Trophoblast cell (in vitro differentiated cells and primary cell): Measurements from ENCODE around the gene STON2.

Source experiments
- DNase-seq, 2 donors: peaks; one replicate each; pipeline ENCODE4 v3.0.0-alpha.2; 2016
- H2AFZ ChIP-seq: 2 replicates; pipeline ENCODE4 v1.6.1; 2013; ENCODE audit warnings: low read length, moderate library complexity, mild to moderate bottlenecking; ENCODE audit not compliant: insufficient read depth, poor library complexity
- H2AK5ac ChIP-seq: 2 replicates; pipeline ENCODE4 v1.6.1; 2013; ENCODE audit warnings: mild to moderate bottlenecking, low read length
- H2BK120ac ChIP-seq: 2 replicates; pipeline ENCODE4 v1.6.1; 2013; ENCODE audit warnings: low read length, mild to moderate bottlenecking, moderate library complexity; ENCODE audit not compliant: insufficient read depth, poor library complexity
- H2BK12ac ChIP-seq: 2 replicates; pipeline ENCODE4 v1.6.1; 2013; ENCODE audit warnings: mild to moderate bottlenecking, low read length, moderate library complexity
- H2BK5ac ChIP-seq: 2 replicates; pipeline ENCODE4 v1.6.1; 2013; ENCODE audit warnings: low read length, low read depth, moderate library complexity, mild to moderate bottlenecking; ENCODE audit not compliant: poor library complexity
- H3K14ac ChIP-seq: 2 replicates; pipeline ENCODE4 v1.6.1; 2013; ENCODE audit warnings: mild to moderate bottlenecking, low read length
- H3K18ac ChIP-seq: 2 replicates; pipeline ENCODE4 v1.6.1; 2013; ENCODE audit warnings: mild to moderate bottlenecking, low read length
- H3K23ac ChIP-seq: 2 replicates; pipeline ENCODE4 v1.6.1; 2013; ENCODE audit warnings: low read length
- H3K27ac ChIP-seq: 2 replicates; pipeline ENCODE4 v1.5.1; 2013; ENCODE audit warnings: low read depth, mild to moderate bottlenecking, inconsistent platforms, low read length, moderate library complexity
- H3K27me3 ChIP-seq: 2 replicates; pipeline ENCODE4 v1.6.1; 2013; ENCODE audit warnings: inconsistent platforms, mild to moderate bottlenecking, low read length, moderate library complexity; ENCODE audit not compliant: insufficient read depth
- H3K36me3 ChIP-seq, 2 experiments: 1 replicate in 1 of 2; 2 replicates in 1 of 2; pipeline ENCODE4 v1.6.1; 2013; ENCODE audit warnings: low read length in 2 of 2, mild to moderate bottlenecking in 2 of 2, moderate library complexity in 1 of 2; ENCODE audit not compliant: insufficient read depth in 2 of 2, control insufficient read depth in 1 of 2
- H3K4ac ChIP-seq: 2 replicates; pipeline ENCODE4 v1.6.1; 2013; ENCODE audit warnings: low read depth, mild to moderate bottlenecking, low read length, moderate library complexity
- H3K4me1 ChIP-seq, 2 experiments: 1 replicate in 1 of 2; 2 replicates in 1 of 2; pipeline ENCODE4 v1.6.1; 2013; ENCODE audit warnings: low read length in 2 of 2, mild to moderate bottlenecking in 2 of 2, moderate library complexity in 1 of 2; ENCODE audit not compliant: insufficient read depth in 2 of 2, control insufficient read depth in 1 of 2
- H3K4me2 ChIP-seq: 2 replicates; pipeline ENCODE4 v1.6.1; 2013; ENCODE audit warnings: inconsistent platforms, mild to moderate bottlenecking, low read length, moderate library complexity
- H3K4me3 ChIP-seq: 2 replicates; pipeline ENCODE4 v1.5.1; 2013; ENCODE audit warnings: mild to moderate bottlenecking, low read depth, low read length, inconsistent platforms
- H3K79me1 ChIP-seq: one replicate; pipeline ENCODE4 v1.6.1; 2013; ENCODE audit warnings: low read length
- H3K79me2 ChIP-seq: 2 replicates; pipeline ENCODE4 v1.6.1; 2013; ENCODE audit warnings: low read length, mild to moderate bottlenecking; ENCODE audit not compliant: control insufficient read depth, insufficient read depth, poor library complexity
- H3K9ac ChIP-seq: 2 replicates; pipeline ENCODE4 v1.6.1; 2013; ENCODE audit warnings: mild to moderate bottlenecking, low read length
- H3K9me3 ChIP-seq: 2 replicates; pipeline ENCODE4 v1.6.1; 2013; ENCODE audit warnings: low read depth, mild to moderate bottlenecking, control low read depth, inconsistent platforms, low read length; ENCODE audit not compliant: insufficient read depth
- H4K12ac ChIP-seq: 2 replicates; pipeline ENCODE4 v1.6.1; 2013; ENCODE audit warnings: low read depth, mild to moderate bottlenecking, low read length, moderate library complexity
- H4K8ac ChIP-seq: 2 replicates; pipeline ENCODE4 v1.6.1; 2013; ENCODE audit warnings: low read depth, mild to moderate bottlenecking, low read length, moderate library complexity
- H4K91ac ChIP-seq: one replicate; pipeline ENCODE4 v1.6.1; 2013; ENCODE audit warnings: low read depth, mild to moderate bottlenecking, low read length, moderate library complexity
- WGBS: extraction: QIAGEN DNeasy Blood & Tissue Kit; methylation state at CpG from one replicate; pipeline ENCODE4 v1.1.7; 2013; ENCODE audit warnings: missing lambda C conversion rate; ENCODE audit not compliant: insufficient read length, insufficient coverage; ENCODE audit errors: extremely low coverage; 5-methylcytosine and 5-hydroxymethylcytosine counted together

STON2 gene

GRCh38 chr14:81342850-81343580 lies 57.1 kb downstream of the STON2 start:
- Histone ChIP-seq H3K79me2 (no peaks in the 10 kb centered on the region), H3K4me3 (no peak overlapping the region), H3K27me3 (no peaks in the 10 kb centered on the region), H3K36me3 (no peaks in the 10 kb centered on the region), H3K23ac (no peak overlapping the region), H3K27ac (no peak overlapping the region), H4K8ac (no peak overlapping the region), H2AK5ac (no peak overlapping the region), H2AFZ (no peak overlapping the region), H2BK120ac (no peak overlapping the region), H4K12ac (no peak overlapping the region), H3K9me3 (no peaks in the 10 kb centered on the region), H2BK12ac (no peak overlapping the region), H3K79me1 (no peaks in the 10 kb centered on the region), H4K91ac (no peak overlapping the region), H3K9ac (no peak overlapping the region), H3K4me2 (no peak overlapping the region), H2BK5ac (no peak overlapping the region), H3K4me1 (no peaks in the 10 kb centered on the region), H3K18ac (no peak overlapping the region), H3K4ac (no peak overlapping the region), H3K14ac (no peak overlapping the region)
- WGBS: no CpG with 5 or more reads among the region's 5 CpGs
- DNase-seq: no peak

- no peak overlapping the region for H3K4me3 ChIP-seq
- no peak overlapping the region for H3K4ac ChIP-seq
- no peak overlapping the region for H3K4me2 ChIP-seq
- no peak overlapping the region for H3K9ac ChIP-seq
- no peak for DNase-seq
- no peak overlapping the region for H2AFZ ChIP-seq
- H3K23ac ChIP-seq: no peak overlapping the region
- H4K91ac ChIP-seq: no peak overlapping the region
- no peak overlapping the region for H2BK12ac ChIP-seq
- no peak overlapping the region for H2BK5ac ChIP-seq
- H3K27ac ChIP-seq: no peak overlapping the region
- H3K18ac ChIP-seq: no peak overlapping the region
- no peaks in the 10 kb centered on the region for H3K36me3 ChIP-seq
- H3K79me1 ChIP-seq: no peaks in the 10 kb centered on the region
- no peaks in the 10 kb centered on the region for H3K9me3 ChIP-seq
- H4K12ac ChIP-seq: no peak overlapping the region
- no peak overlapping the region for H2AK5ac ChIP-seq
- H4K8ac ChIP-seq: no peak overlapping the region
- H3K27me3 ChIP-seq: no peaks in the 10 kb centered on the region
- H3K4me1 ChIP-seq: no peaks in the 10 kb centered on the region
- WGBS: no CpG with 5 or more reads among the region's 3 CpGs
- no peak overlapping the region for H2BK120ac ChIP-seq
- H3K79me2 ChIP-seq: no peaks in the 10 kb centered on the region
- no peak overlapping the region for H3K14ac ChIP-seq
Measured at GRCh38 chr14:81341781-81342180, 58.3 kb downstream of the STON2 start.

- Histone ChIP-seq H4K12ac (no peak overlapping the region), H3K79me1 (no peaks in the 10 kb centered on the region), H3K23ac (no peak overlapping the region), H3K27me3 (no peaks in the 10 kb centered on the region), H3K27ac (no peak overlapping the region), H2BK5ac (no peak overlapping the region), H3K79me2 (no peaks in the 10 kb centered on the region), H4K91ac (no peak overlapping the region), H3K18ac (no peak overlapping the region), H2AFZ (no peak overlapping the region), H2BK120ac (no peak overlapping the region), H3K14ac (no peak overlapping the region), H3K4ac (no peak overlapping the region), H3K4me1 (no peaks in the 10 kb centered on the region), H3K9me3 (no peaks in the 10 kb centered on the region), H3K36me3 (no peaks in the 10 kb centered on the region), H3K4me3 (no peak overlapping the region), H3K4me2 (no peak overlapping the region), H3K9ac (no peak overlapping the region), H4K8ac (no peak overlapping the region), H2AK5ac (no peak overlapping the region), H2BK12ac (no peak overlapping the region)
- WGBS: no CpG with 5 or more reads among the region's 2 CpGs
- DNase-seq: no peak
Measured at GRCh38 chr14:81341370-81341769, 58.8 kb downstream of the STON2 start.

- Histone ChIP-seq H3K18ac (no peak overlapping the region), H3K79me1 (no peaks in the 10 kb centered on the region), H2BK5ac (no peak overlapping the region), H4K12ac (no peak overlapping the region), H2BK12ac (no peak overlapping the region), H4K8ac (no peak overlapping the region), H3K4ac (no peak overlapping the region), H3K9me3 (no peaks in the 10 kb centered on the region), H2BK120ac (no peak overlapping the region), H2AFZ (no peak overlapping the region), H3K14ac (no peak overlapping the region), H4K91ac (no peak overlapping the region), H3K27me3 (no peaks in the 10 kb centered on the region), H3K27ac (no peak overlapping the region), H3K4me2 (no peak overlapping the region), H3K4me1 (no peaks in the 10 kb centered on the region), H3K23ac (no peak overlapping the region), H3K4me3 (no peak overlapping the region), H3K79me2 (no peaks in the 10 kb centered on the region), H2AK5ac (no peak overlapping the region), H3K36me3 (no peaks in the 10 kb centered on the region), H3K9ac (no peak overlapping the region)
- DNase-seq: no peak
- WGBS: no CpG with 5 or more reads among the region's 5 CpGs
Measured at GRCh38 chr14:81340201-81340600, 59.9 kb downstream of the STON2 start.
